HepG2 (cell line): ENCODE measurements around the gene KAZN. TPM values are rescaled to one million over a fixed set of nuclear protein-coding genes. Genes with fewer than 3 reads are reported as not detected.

Source experiments
- ATAC-seq: fragments of 200-7000 bp; cut with Tn5 transposase; 3 replicates; pipeline ENCODE4 v1.9.1; 2020; ENCODE audit warnings: mild to moderate bottlenecking, moderate library complexity
- BruUV-seq: library from RNA; stranded (reverse); fragments of 400-500 nt; replicated peaks from 2 replicates; lab custom pipeline; 2021; lab: Mats Ljungman, UMichigan
- CTCF ChIA-PET: fragments of 300-600 bp; formaldehyde crosslinking; extraction: SDS; loops from one replicate; lab custom pipeline; 2021; ENCODE audit warnings: low total read pairs, inconsistent platforms, low intra/inter-chr PET ratio; lab: Yijun Ruan, JAX
- POLR2A ChIA-PET: fragments of 350-600 bp; sonication (Branson Sonifier 250); formaldehyde crosslinking; loops from one replicate; lab custom pipeline; 2020; ENCODE audit warnings: antibody characterized with exemption, inconsistent platforms; lab: Yijun Ruan, JAX
- DNase-seq: peaks from one replicate; pipeline ENCODE4 v3.0.0-alpha.2; 2015; ENCODE audit warnings: low spot score
- FAIRE-seq: peaks from 3 replicates; lab custom pipeline; 2011; peaks lifted over from hg19 to GRCh38; lab: Jason Lieb, UNC
- H2AFZ ChIP-seq: one replicate; pipeline ENCODE4 v1.6.1; 2011; ENCODE audit warnings: low read length, inconsistent platforms
- H3K27ac ChIP-seq: fragments of 300-600 bp; 3 replicates; pipeline ENCODE4 v1.8.0; 2011; ENCODE audit warnings: mixed run types, mild to moderate bottlenecking, mixed read lengths, low read length, inconsistent platforms; ENCODE audit not compliant: insufficient read depth; ENCODE audit errors: extremely low read length
- H3K27me3 ChIP-seq, 2 experiments: fragments of 200-600 bp in 1 of 2; 2 replicates in 1 of 2; 3 replicates in 1 of 2; pipeline versions ENCODE4 v1.6.0 to v1.8.0; 2011; ENCODE audit warnings: low read length in 2 of 2, mild to moderate bottlenecking in 2 of 2, moderate library complexity in 2 of 2, inconsistent platforms in 1 of 2; ENCODE audit not compliant: insufficient read depth in 2 of 2, control insufficient read depth in 1 of 2
- H3K36me3 ChIP-seq, 2 experiments: fragments of 200-600 bp in 1 of 2; replicated peaks in 1 of 2; 2 replicates in 1 of 2; 3 replicates in 1 of 2; pipeline versions ENCODE4 v1.5.1 to v1.8.0; 2011; ENCODE audit warnings: low read length in 2 of 2, inconsistent platforms in 1 of 2; ENCODE audit not compliant: insufficient read depth in 2 of 2, control insufficient read depth in 1 of 2
- H3K4me1 ChIP-seq: 2 replicates; pipeline ENCODE4 v1.5.1; 2012; ENCODE audit warnings: low read length, inconsistent platforms; ENCODE audit not compliant: insufficient read depth
- H3K4me2 ChIP-seq: 2 replicates; pipeline ENCODE4 v1.6.0; 2011; ENCODE audit warnings: low read depth, low read length, inconsistent platforms
- H3K4me3 ChIP-seq, 3 experiments: fragments of 200-600 bp in 1 of 3; sonication (generic), shearing (Covaris generic) in 1 of 3; replicated peaks in 1 of 3; 2 replicates each; pipeline ENCODE4 v1.5.1; 2011 to 2016; ENCODE audit warnings: low read length in 3 of 3, inconsistent platforms in 2 of 3, low read depth in 2 of 3, mild to moderate bottlenecking in 2 of 3, control low read depth in 1 of 3, mixed read lengths in 1 of 3; ENCODE audit not compliant: insufficient read depth in 1 of 3
- H3K79me2 ChIP-seq: one replicate; pipeline ENCODE4 v1.6.1; 2011; ENCODE audit warnings: low read length, inconsistent platforms; ENCODE audit not compliant: insufficient read depth
- H3K9ac ChIP-seq: 2 replicates; pipeline ENCODE4 v1.6.0; 2011; ENCODE audit warnings: mild to moderate bottlenecking, low read depth, low read length, inconsistent platforms; ENCODE audit not compliant: insufficient read depth
- H3K9me3 ChIP-seq: 2 replicates; pipeline ENCODE4 v1.5.1; 2012; ENCODE audit warnings: mild to moderate bottlenecking, low read length
- H4K20me1 ChIP-seq: 2 replicates; pipeline ENCODE4 v1.6.0; 2011; ENCODE audit warnings: inconsistent platforms, mild to moderate bottlenecking, low read length, moderate library complexity; ENCODE audit not compliant: insufficient read depth
- CAMTA2 ChIP-seq: sonication (generic); formaldehyde crosslinking; IDR thresholded peaks from 2 replicates; pipeline ENCODE4 v1.4.0; 2020; ENCODE audit warnings: mild to moderate bottlenecking, missing genetic modification reagents, borderline replicate concordance
- LRRFIP1 ChIP-seq: sonication (generic); formaldehyde crosslinking; conservative IDR thresholded peaks from 2 replicates; pipeline ENCODE4 v1.4.0; 2020; ENCODE audit warnings: missing genetic modification reagents
- MIER2 ChIP-seq: IDR thresholded peaks from 2 replicates; pipeline ENCODE4 v1.6.1; 2016; ENCODE audit warnings: missing biosample characterization, missing genetic modification reagents
- MLLT10 ChIP-seq: sonication (generic); formaldehyde crosslinking; IDR thresholded peaks from 2 replicates; pipeline ENCODE4 v1.4.0; 2020; ENCODE audit warnings: missing genetic modification reagents
- MNT ChIP-seq: fragments of 450-650 bp; IDR thresholded peaks from 2 replicates; pipeline ENCODE4 v1.6.1; 2016
- ZNF484 ChIP-seq: sonication (generic); formaldehyde crosslinking; IDR thresholded peaks from 2 replicates; pipeline ENCODE4 v1.5.1; 2020; ENCODE audit warnings: mild to moderate bottlenecking, low read depth, missing genetic modification reagents, borderline replicate concordance
- ZNF570 ChIP-seq: sonication (generic); formaldehyde crosslinking; IDR thresholded peaks from 2 replicates; pipeline ENCODE4 v1.4.0; 2020; ENCODE audit warnings: mild to moderate bottlenecking, missing genetic modification reagents, borderline replicate concordance
- WGBS: methylation state at CpG from one replicate; pipeline ENCODE4 v1.1.6; 2017; ENCODE audit warnings: low lambda C conversion rate; 5-methylcytosine and 5-hydroxymethylcytosine counted together
- in situ Hi-C: cut with HindIII; loops from 2 replicates; pipeline ENCODE4 v1.10.0; 2017; ENCODE audit warnings: low pct_unique_long_range_greater_than_20kb; ENCODE audit not compliant: extremely low pct_ligation_motif_present
- intact Hi-C: fragments of 100-400 bp; cut with micrococcal nuclease; formaldehyde crosslinking; loops from one replicate; pipeline ENCODE4 v1.10.0; 2022; ENCODE audit not compliant: unreplicated experiment
- polyA plus RNA-seq, 8 experiments: library from polyadenylated mRNA; depleted of rRNA in 3 of 8; stranded (reverse) in 7 of 8; unstranded in 1 of 8; fragments of >200 nt; fragmentation: Illumina TruSeq in 4 of 8; extraction: Trizol in 4 of 8; gene quantifications; 2 replicates each; pipeline versions ENCODE4 v1.2.1 to v1.2.3, GENCODE V29; 2011 to 2016; ENCODE audit warnings: low read depth in 4 of 8, missing spikeins in 1 of 8, mixed read lengths in 1 of 8; ENCODE audit not compliant: insufficient read depth in 1 of 8
- total RNA-seq, 5 experiments: library from RNA; depleted of rRNA; stranded (reverse); fragments of >200 nt; fragmentation: Illumina TruSeq; extraction: Trizol; gene quantifications; 2 replicates each; pipeline ENCODE4 v1.2.3, GENCODE V29; 2016; ENCODE audit warnings: low read depth in 1 of 5
- TF ChIP-seq, protein P1 (sequence below): sonication (generic); formaldehyde crosslinking; IDR thresholded peaks from 2 replicates; pipeline ENCODE4 v1.4.0; 2020; ENCODE audit warnings: missing genetic modification reagents
- TF ChIP-seq, protein P2 (sequence below): sonication (generic); formaldehyde crosslinking; IDR thresholded peaks from 2 replicates; pipeline ENCODE4 v1.4.0; 2020; ENCODE audit warnings: missing genetic modification reagents

Gene KAZN
- total and polyA plus RNA-seq, 2 of the 13 experiments (the other 11 are each of a cell fraction or from before 2014, with no cell fraction given) = 10.4 to 13.5 TPM

DNA sequence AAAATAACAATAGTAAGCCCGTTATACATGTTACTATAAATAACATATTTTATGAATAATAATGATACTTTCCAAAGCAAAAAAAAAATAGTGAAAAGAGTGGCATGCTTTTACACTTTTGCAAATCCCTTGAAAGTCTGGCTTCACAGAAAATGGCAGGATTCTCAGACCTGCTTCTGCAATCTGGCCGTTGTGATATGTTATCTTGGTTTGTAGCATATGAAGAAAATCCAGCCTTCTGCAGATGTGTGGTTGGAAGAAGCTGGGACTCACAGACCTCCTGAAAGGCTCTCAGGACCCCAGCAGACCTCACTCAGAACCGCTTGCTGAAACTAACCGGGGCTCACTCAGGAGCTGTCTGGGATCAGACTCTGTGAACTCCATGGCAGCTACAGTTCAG is 299.1 kb downstream of the KAZN start:
- intact Hi-C loops = no loop called here
- DNase-seq = no peak
- no peak for ATAC-seq
- FAIRE-seq = no peak
- H4K20me1 ChIP-seq = no peaks in the 10 kb centered on the region
- no peak for TF ChIP-seq MLLT10
- TF ChIP-seq ZNF570 = no peak
- TF ChIP-seq MNT = no peak
- no peak for TF ChIP-seq CAMTA2
- TF ChIP-seq, protein P1, sequence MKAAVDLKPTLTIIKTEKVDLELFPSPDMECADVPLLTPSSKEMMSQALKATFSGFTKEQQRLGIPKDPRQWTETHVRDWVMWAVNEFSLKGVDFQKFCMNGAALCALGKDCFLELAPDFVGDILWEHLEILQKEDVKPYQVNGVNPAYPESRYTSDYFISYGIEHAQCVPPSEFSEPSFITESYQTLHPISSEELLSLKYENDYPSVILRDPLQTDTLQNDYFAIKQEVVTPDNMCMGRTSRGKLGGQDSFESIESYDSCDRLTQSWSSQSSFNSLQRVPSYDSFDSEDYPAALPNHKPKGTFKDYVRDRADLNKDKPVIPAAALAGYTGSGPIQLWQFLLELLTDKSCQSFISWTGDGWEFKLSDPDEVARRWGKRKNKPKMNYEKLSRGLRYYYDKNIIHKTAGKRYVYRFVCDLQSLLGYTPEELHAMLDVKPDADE = no peak
- TF ChIP-seq, protein P2, sequence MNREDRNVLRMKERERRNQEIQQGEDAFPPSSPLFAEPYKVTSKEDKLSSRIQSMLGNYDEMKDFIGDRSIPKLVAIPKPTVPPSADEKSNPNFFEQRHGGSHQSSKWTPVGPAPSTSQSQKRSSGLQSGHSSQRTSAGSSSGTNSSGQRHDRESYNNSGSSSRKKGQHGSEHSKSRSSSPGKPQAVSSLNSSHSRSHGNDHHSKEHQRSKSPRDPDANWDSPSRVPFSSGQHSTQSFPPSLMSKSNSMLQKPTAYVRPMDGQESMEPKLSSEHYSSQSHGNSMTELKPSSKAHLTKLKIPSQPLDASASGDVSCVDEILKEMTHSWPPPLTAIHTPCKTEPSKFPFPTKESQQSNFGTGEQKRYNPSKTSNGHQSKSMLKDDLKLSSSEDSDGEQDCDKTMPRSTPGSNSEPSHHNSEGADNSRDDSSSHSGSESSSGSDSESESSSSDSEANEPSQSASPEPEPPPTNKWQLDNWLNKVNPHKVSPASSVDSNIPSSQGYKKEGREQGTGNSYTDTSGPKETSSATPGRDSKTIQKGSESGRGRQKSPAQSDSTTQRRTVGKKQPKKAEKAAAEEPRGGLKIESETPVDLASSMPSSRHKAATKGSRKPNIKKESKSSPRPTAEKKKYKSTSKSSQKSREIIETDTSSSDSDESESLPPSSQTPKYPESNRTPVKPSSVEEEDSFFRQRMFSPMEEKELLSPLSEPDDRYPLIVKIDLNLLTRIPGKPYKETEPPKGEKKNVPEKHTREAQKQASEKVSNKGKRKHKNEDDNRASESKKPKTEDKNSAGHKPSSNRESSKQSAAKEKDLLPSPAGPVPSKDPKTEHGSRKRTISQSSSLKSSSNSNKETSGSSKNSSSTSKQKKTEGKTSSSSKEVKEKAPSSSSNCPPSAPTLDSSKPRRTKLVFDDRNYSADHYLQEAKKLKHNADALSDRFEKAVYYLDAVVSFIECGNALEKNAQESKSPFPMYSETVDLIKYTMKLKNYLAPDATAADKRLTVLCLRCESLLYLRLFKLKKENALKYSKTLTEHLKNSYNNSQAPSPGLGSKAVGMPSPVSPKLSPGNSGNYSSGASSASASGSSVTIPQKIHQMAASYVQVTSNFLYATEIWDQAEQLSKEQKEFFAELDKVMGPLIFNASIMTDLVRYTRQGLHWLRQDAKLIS (CRISPR knock-in tag) = no peak
- TF ChIP-seq LRRFIP1 (CRISPR knock-in tag) = no peak
- no peak for TF ChIP-seq ZNF484
- TF ChIP-seq MIER2 = no peak
- no peak overlapping the region for H3K27ac ChIP-seq
- H2AFZ ChIP-seq = no peak overlapping the region
- no peak overlapping the region for H3K9ac ChIP-seq
- peaks cover 17% of the 10 kb centered on the region for H3K4me1 ChIP-seq
- no TSS peak for BruUV-seq
- no peak overlapping the region for H3K4me3 ChIP-seq
- CTCF ChIA-PET = no interaction called here
- POLR2A ChIA-PET = no interaction called here
- H3K9me3 ChIP-seq = no peaks in the 10 kb centered on the region
- H3K4me2 ChIP-seq = no peak overlapping the region
- H3K27me3 ChIP-seq = peaks cover 2 to 49% of the 10 kb centered on the region in 2 experiments; a peak in 3 of 5 replicates
- in situ Hi-C loops = no loop called here
- WGBS = 24% methylated on average over 4 of the region's 4 CpGs
- H3K36me3 ChIP-seq = no peaks in the 10 kb centered on the region
- no peaks in the 10 kb centered on the region for H3K79me2 ChIP-seq
